KOPT-K1 (cell line): ENCODE measurements around the gene PTOV1.

Source experiments
- H3K27ac ChIP-seq: fragments of 200-600 bp; sonication (generic); 2 replicates; pipeline ENCODE4 v1.5.1; 2016; ENCODE audit warnings: antibody characterized with exemption, mild to moderate bottlenecking, low read depth, low read length; ENCODE audit not compliant: poor library complexity, severe bottlenecking
- H3K36me3 ChIP-seq: fragments of 200-600 bp; sonication (generic); 2 replicates; pipeline ENCODE4 v1.5.1; 2017; ENCODE audit warnings: antibody characterized with exemption, mild to moderate bottlenecking, low read length, moderate library complexity; ENCODE audit not compliant: insufficient read depth
- H3K9me3 ChIP-seq: fragments of 200-600 bp; sonication (generic); 2 replicates; pipeline ENCODE4 v1.5.1; 2017; ENCODE audit warnings: antibody characterized with exemption, low read length, mild to moderate bottlenecking; ENCODE audit not compliant: insufficient read depth, poor library complexity, severe bottlenecking

Gene PTOV1

GRCh38 chr19:49850487-49851342 is at the start of gene PTOV1:
TSS of gene PTOV1 (plus strand) at chr19:49851159.
- Histone ChIP-seq H3K27ac (peak within 1 kb of the TSS; percentile 87), H3K36me3 (peaks cover 20% of the 10 kb centered on the region), H3K9me3 (no peaks in the 10 kb centered on the region)

GRCh38 chr19:49801401-49801888 is 49.5 kb upstream of the PTOV1 start:
- Histone ChIP-seq H3K27ac (no peak overlapping the region), H3K9me3 (no peaks in the 10 kb centered on the region), H3K36me3 (peaks cover 95% of the 10 kb centered on the region)

GRCh38 chr19:49801966-49802661 is 48.8 kb upstream of the PTOV1 start:
- Histone ChIP-seq H3K9me3 (no peaks in the 10 kb centered on the region), H3K36me3 (peaks cover 95% of the 10 kb centered on the region), H3K27ac (no peak overlapping the region)

GRCh38 chr19:49802836-49803528 is 48.0 kb upstream of the PTOV1 start:
- peaks cover 95% of the 10 kb centered on the region for H3K36me3 ChIP-seq

GRCh38 chr19:49803529-49803856 is 47.5 kb upstream of the PTOV1 start:
- Histone ChIP-seq H3K27ac (no peak overlapping the region), H3K36me3 (peaks cover 95% of the 10 kb centered on the region), H3K9me3 (no peaks in the 10 kb centered on the region)

More at GRCh38 chr19:49802836-49803528, 48.0 kb upstream of the PTOV1 start:
- Histone ChIP-seq H3K9me3 (no peaks in the 10 kb centered on the region), H3K27ac (no peak overlapping the region)

GRCh38 chr19:49805822-49806619 is 44.9 kb upstream of the PTOV1 start:
- no peaks in the 10 kb centered on the region for H3K9me3 ChIP-seq
- H3K27ac ChIP-seq: no peak overlapping the region
- peaks cover 74% of the 10 kb centered on the region for H3K36me3 ChIP-seq

GRCh38 chr19:49806620-49806959 is 44.4 kb upstream of the PTOV1 start:
- Histone ChIP-seq H3K36me3 (peaks cover 70% of the 10 kb centered on the region), H3K9me3 (no peaks in the 10 kb centered on the region), H3K27ac (no peak overlapping the region)

GRCh38 chr19:49807058-49807903 is 43.7 kb upstream of the PTOV1 start:
- H3K27ac ChIP-seq: peak overlapping the region; percentile 38
- no peaks in the 10 kb centered on the region for H3K9me3 ChIP-seq
- H3K36me3 ChIP-seq: peaks cover 63% of the 10 kb centered on the region

GRCh38 chr19:49807904-49808675 is 42.9 kb upstream of the PTOV1 start:
- H3K27ac ChIP-seq: peak overlapping the region; percentile 38
- peaks cover 55% of the 10 kb centered on the region for H3K36me3 ChIP-seq
- no peaks in the 10 kb centered on the region for H3K9me3 ChIP-seq

GRCh38 chr19:49808711-49809159 is 42.2 kb upstream of the PTOV1 start:
- Histone ChIP-seq H3K36me3 (peaks cover 48% of the 10 kb centered on the region), H3K27ac (no peak overlapping the region), H3K9me3 (no peaks in the 10 kb centered on the region)

GRCh38 chr19:49809160-49809940 is 41.6 kb upstream of the PTOV1 start:
- Histone ChIP-seq H3K9me3 (no peaks in the 10 kb centered on the region), H3K36me3 (peaks cover 43% of the 10 kb centered on the region), H3K27ac (no peak overlapping the region)

GRCh38 chr19:49809941-49810389 is 41.0 kb upstream of the PTOV1 start:
- no peak overlapping the region for H3K27ac ChIP-seq
- no peaks in the 10 kb centered on the region for H3K9me3 ChIP-seq

More at GRCh38 chr19:49809941-49810389, 41.0 kb upstream of the PTOV1 start:
- H3K36me3 ChIP-seq: peaks cover 37% of the 10 kb centered on the region
